ENCODE measurements around the gene SH2D6. TPM values are rescaled to one million over a fixed set of nuclear protein-coding genes. Genes with fewer than 3 reads are reported as not detected.

Gene SH2D6
- polyA plus RNA-seq, 3 donors = not detected

DNA sequence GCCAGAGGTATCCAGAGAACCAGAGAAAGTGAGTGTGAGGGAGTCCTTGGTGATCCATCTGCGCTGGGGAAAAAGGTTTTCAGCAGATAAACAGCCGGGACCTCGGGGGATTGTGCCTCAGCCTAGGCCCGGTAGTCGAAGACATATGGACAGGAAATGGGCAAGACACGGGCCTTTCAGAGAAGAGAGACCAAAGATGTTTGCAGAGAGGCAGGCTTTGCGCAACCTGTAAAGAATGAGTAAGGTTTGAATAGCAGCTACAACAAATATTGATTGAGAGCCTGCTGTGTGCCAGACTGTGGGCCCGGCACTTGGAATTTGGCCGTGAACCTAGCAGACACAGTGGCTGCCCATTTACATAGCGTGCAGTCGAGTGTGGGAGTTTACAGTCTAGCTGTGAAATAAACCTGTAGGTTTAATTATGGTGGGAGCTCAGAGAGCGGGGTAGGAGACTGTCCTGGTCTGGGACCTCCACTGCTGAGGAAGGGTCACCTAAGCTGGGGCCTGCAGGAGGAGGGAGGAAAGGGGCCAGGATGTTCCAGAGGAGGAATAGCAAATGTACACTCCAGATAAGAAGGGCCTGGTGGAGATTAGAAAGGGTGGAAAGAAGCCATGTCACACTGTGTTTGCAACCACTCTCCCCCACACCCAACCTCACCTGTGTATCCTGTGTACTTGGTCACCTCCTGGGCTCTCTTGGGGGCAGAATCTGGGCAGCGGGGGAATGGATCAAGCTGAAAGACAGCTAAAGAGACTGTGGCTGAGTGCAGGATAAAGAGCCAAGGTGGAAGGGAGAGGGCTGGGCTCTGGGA is 3.0 kb downstream of the SH2D6 start:
- Mint-ChIP-seq H3K27me3 (ENCODE audit: low read depth in 3 of 3) (peaks cover 0 to 3% (median 0%) of the 10 kb centered on the region in 3 donors), H3K9me3 (peaks cover 0 to 2% (median 0%) of the 10 kb centered on the region in 7 donors), H3K27ac (peak overlapping the region; percentile 33 to 94 (median 87)), H3K36me3 (peaks cover 0 to 1% of the 10 kb centered on the region in 2 donors), H3K4me1 (peaks cover 44% of the 10 kb centered on the region), H3K4me3 (peak overlapping the region; percentile 64 to 76)
- Histone ChIP-seq H3K36me3 (replicated peaks in 1 of 2; ENCODE audit: control insufficient read depth in 1 of 2, insufficient read depth in 2 of 2, low read length in 2 of 2) (no peaks in the 10 kb centered on the region), H3K79me2 (ENCODE audit: insufficient read depth, low read length) (peaks cover 8% of the 10 kb centered on the region), H4K20me1 (ENCODE audit: insufficient read depth, low read length) (no peaks in the 10 kb centered on the region), H3K9ac (ENCODE audit: insufficient read depth, low read length, poor library complexity, severe bottlenecking) (peak overlapping the region; percentile 33), H3K4me3 (replicated peaks in 1 of 3; ENCODE audit: low read depth in 2 of 3, low read length in 3 of 3) (peak overlapping the region in 1 of 3 experiments; percentile 40), H3K4me2 (replicated peaks; ENCODE audit: extremely low read depth, low read length, poor library complexity, severe bottlenecking) (peak overlapping the region; percentile 54), H3K4me1 (ENCODE audit: control insufficient read depth in 1 of 2, insufficient read depth in 2 of 2, low read length in 2 of 2) (peaks cover 36 to 49% of the 10 kb centered on the region in 2 donors), H3K9me3 (replicated peaks in 1 of 2; ENCODE audit: control insufficient read depth in 1 of 2, insufficient read depth in 1 of 2, low read length in 2 of 2) (no peaks in the 10 kb centered on the region), H3K27me3 (ENCODE audit: control insufficient read depth in 2 of 2, insufficient read depth in 2 of 2, low read length in 2 of 2) (no peaks in the 10 kb centered on the region), H3K27ac (ENCODE audit: low read depth in 1 of 2, low read length in 2 of 2) (peak overlapping the region in 1 of 2 donors; percentile 68), H2AFZ (ENCODE audit: insufficient read depth, low read depth, low read length, poor library complexity, severe bottlenecking) (peak overlapping the region; percentile 93)
- 60% methylated on average over 13 of the region's 13 CpGs for WGBS (ENCODE audit: insufficient coverage)
- intact Hi-C loops (cut with micrococcal nuclease) = loop anchor here (2.0 to 5.0 kb wide), 2 partner anchors 116 to 131 kb away; partner anchors contain the start of gene MAT2A (in 1 of the 2)
- DNase-seq = no peak
- TF ChIP-seq CTCF (IDR thresholded peaks at IDR 0.05) = no peak

DNA sequence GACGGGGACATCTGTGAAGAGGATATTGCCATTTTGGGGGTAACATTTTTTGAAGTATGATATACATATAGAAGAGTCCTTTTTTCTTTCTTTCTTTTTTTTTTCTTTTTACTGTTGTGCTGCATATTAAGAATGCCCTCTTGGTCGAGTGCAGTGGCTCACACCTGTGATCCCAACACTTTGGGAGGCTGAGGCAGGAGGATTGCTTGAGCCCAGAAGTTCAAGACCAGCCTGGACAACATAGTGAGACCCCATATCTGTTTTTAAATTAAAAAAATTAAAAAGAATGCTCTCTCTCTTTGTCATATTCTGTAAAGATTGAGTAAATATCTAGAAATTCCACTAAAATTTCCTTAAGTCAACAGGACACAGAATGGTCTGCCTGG is 3.6 kb downstream of the SH2D6 start:
- Histone ChIP-seq H3K9me3 (replicated peaks in 1 of 2; ENCODE audit: control insufficient read depth in 1 of 2, insufficient read depth in 1 of 2, low read length in 2 of 2) (no peaks in the 10 kb centered on the region), H3K36me3 (replicated peaks in 1 of 2; ENCODE audit: control insufficient read depth in 1 of 2, insufficient read depth in 2 of 2, low read length in 2 of 2) (no peaks in the 10 kb centered on the region), H2AFZ (ENCODE audit: insufficient read depth, low read depth, low read length, poor library complexity, severe bottlenecking) (no peak overlapping the region), H3K27me3 (ENCODE audit: control insufficient read depth in 2 of 2, insufficient read depth in 2 of 2, low read length in 2 of 2) (no peaks in the 10 kb centered on the region), H3K4me2 (replicated peaks; ENCODE audit: extremely low read depth, low read length, poor library complexity, severe bottlenecking) (no peak overlapping the region), H3K79me2 (ENCODE audit: insufficient read depth, low read length) (peaks cover 8% of the 10 kb centered on the region), H3K4me3 (replicated peaks in 1 of 3; ENCODE audit: low read depth in 2 of 3, low read length in 3 of 3) (no peak overlapping the region), H3K9ac (ENCODE audit: insufficient read depth, low read length, poor library complexity, severe bottlenecking) (no peak overlapping the region), H3K4me1 (ENCODE audit: control insufficient read depth in 1 of 2, insufficient read depth in 2 of 2, low read length in 2 of 2) (peaks cover 32 to 45% of the 10 kb centered on the region in 2 donors), H4K20me1 (ENCODE audit: insufficient read depth, low read length) (no peaks in the 10 kb centered on the region), H3K27ac (ENCODE audit: low read depth in 1 of 2, low read length in 2 of 2) (no peak overlapping the region)
- intact Hi-C loops (cut with micrococcal nuclease) = loop anchor here in 1 of 2 donors (5.0 kb wide), 1 partner anchor 115 kb away; the partner anchor contains the start of gene MAT2A
- no peak for TF ChIP-seq CTCF (IDR thresholded peaks at IDR 0.05)
- no CpG with 5 or more reads among the region's 2 CpGs for WGBS (ENCODE audit: insufficient coverage)
- peaks cover 42% of the 10 kb centered on the region for H3K4me1 Mint-ChIP-seq
- H3K9me3 Mint-ChIP-seq = peaks cover 0 to 2% (median 0%) of the 10 kb centered on the region in 7 donors
- H3K27me3 Mint-ChIP-seq (ENCODE audit: low read depth in 3 of 3) = peaks cover 0 to 3% (median 0%) of the 10 kb centered on the region in 3 donors
- H3K4me3 Mint-ChIP-seq = no peak overlapping the region
- H3K36me3 Mint-ChIP-seq = peaks cover 1 to 4% of the 10 kb centered on the region in 2 donors
- peak overlapping the region in 2 of 7 donors; percentile 88 to 94 for H3K27ac Mint-ChIP-seq
- DNase-seq = no peak

Measured in CD14-positive monocyte (primary cell).